Stimulated activated memory B cell treated with anti-CD40 and anti-IgM and Interleukin-4, amounts not matched to agents 10 μg/mL and 1 μg/mL and 100 μg/mL, for 72 hours (primary cell): Measurements from ENCODE around the gene CACNA1C.

Experiments
- ATAC-seq: fragments of 150-1000 bp; cut with Tn5 transposase; 2 replicates; pipeline ENCODE4 v1.10.0; 2021
- H3K27ac Mint-ChIP-seq: one replicate; pipeline ENCODE4 v1.8.0; 2022; ENCODE audit warnings: mild to moderate bottlenecking, mixed read lengths
- H3K27me3 Mint-ChIP-seq: one replicate; pipeline ENCODE4 v1.8.0; 2022; ENCODE audit warnings: mixed read lengths
- H3K36me3 Mint-ChIP-seq: one replicate; pipeline ENCODE4 v1.8.0; 2022; ENCODE audit warnings: mixed read lengths
- H3K4me1 Mint-ChIP-seq: one replicate; pipeline ENCODE4 v1.8.0; 2022; ENCODE audit warnings: mixed read lengths
- H3K4me3 Mint-ChIP-seq: one replicate; pipeline ENCODE4 v1.8.0; 2022; ENCODE audit warnings: mild to moderate bottlenecking, moderate library complexity, mixed read lengths
- H3K9me3 Mint-ChIP-seq: one replicate; pipeline ENCODE4 v1.8.0; 2022; ENCODE audit warnings: mixed read lengths

Gene CACNA1C

DNA sequence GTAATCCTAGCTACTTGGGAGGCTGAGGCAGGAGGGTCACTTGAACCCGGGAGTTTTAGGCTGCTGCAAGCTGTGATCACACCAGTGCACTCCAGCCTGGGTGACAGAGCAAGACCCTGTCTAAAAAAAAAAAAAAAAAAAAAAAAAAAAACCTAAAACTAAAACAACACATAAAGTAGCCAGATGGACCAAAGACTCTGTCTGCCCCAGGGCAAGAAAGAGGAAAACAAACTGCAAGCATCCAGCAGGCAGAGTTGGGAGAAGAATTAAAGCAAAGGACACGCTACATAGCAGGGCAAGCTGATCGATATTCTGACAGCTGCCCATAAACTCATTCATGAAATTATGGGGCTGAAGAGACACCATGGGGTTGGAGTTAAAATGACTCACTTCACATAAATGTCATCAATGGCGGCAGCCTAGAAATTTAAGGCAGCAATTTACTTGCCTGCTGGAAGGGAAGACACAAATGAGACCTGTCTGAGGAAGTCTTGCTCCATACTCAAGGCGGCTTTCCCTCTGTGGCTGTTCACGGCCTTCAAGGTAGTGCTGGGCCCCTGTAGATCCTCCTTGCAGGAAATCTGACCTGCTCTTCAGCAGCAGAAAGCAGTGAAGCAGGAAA is 482.9 kb downstream of the CACNA1C start:
- no peak for ATAC-seq
- H3K36me3 Mint-ChIP-seq, result no peaks in the 10 kb centered on the region
- no peaks in the 10 kb centered on the region for H3K4me1 Mint-ChIP-seq
- no peaks in the 10 kb centered on the region for H3K9me3 Mint-ChIP-seq
- no peak overlapping the region for H3K27ac Mint-ChIP-seq
- peaks cover 8% of the 10 kb centered on the region for H3K27me3 Mint-ChIP-seq
- H3K4me3 Mint-ChIP-seq, result no peak overlapping the region

GRCh38 chr12:2536724-2537123 is 483.9 kb downstream of the CACNA1C start:
- no peak overlapping the region for H3K4me3 Mint-ChIP-seq

DNA sequence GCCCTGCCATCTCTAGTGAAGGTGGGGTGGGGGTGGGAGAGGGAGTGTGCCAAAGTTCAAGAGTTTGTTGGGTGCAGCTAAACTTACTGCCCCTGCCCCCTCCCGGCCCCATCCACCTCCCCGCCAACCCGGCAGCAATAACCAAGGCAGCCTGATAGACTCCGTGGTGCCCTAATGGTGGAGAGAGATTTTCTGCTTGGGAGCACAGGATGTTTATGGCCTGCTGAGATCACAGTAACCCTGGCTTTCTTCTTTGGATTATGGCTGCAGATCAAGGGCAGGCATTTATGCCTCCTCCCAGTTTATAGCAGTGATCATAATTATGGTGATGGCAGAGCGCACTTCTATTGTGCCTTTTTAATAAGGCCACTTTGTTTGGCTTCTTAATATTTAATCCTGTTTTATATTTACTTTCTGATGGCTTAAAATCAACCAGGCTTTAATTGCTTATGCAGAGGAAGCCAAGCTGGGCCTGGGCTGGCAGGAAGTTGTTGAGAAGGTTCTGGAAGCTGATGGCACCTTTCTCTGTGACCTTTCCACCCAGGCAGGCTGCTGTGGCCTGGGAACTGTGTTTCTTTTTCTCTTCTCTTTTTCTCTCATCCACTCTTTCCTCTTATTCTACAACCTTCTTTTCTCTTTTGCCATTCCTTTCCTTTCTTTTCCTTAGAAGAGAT is 485.2 kb downstream of the CACNA1C start:
- Mint-ChIP-seq H3K27ac (no peak overlapping the region), H3K9me3 (no peaks in the 10 kb centered on the region), H3K36me3 (no peaks in the 10 kb centered on the region), H3K4me1 (no peaks in the 10 kb centered on the region), H3K4me3 (no peak overlapping the region), H3K27me3 (peaks cover 13% of the 10 kb centered on the region)
- ATAC-seq, result no peak

More at GRCh38 chr12:2536724-2537123, 483.9 kb downstream of the CACNA1C start:
- peaks cover 10% of the 10 kb centered on the region for H3K27me3 Mint-ChIP-seq
- H3K4me1 Mint-ChIP-seq, result no peaks in the 10 kb centered on the region
- no peaks in the 10 kb centered on the region for H3K36me3 Mint-ChIP-seq
- no peak overlapping the region for H3K27ac Mint-ChIP-seq
- H3K9me3 Mint-ChIP-seq, result no peaks in the 10 kb centered on the region
- ATAC-seq, result no peak

DNA sequence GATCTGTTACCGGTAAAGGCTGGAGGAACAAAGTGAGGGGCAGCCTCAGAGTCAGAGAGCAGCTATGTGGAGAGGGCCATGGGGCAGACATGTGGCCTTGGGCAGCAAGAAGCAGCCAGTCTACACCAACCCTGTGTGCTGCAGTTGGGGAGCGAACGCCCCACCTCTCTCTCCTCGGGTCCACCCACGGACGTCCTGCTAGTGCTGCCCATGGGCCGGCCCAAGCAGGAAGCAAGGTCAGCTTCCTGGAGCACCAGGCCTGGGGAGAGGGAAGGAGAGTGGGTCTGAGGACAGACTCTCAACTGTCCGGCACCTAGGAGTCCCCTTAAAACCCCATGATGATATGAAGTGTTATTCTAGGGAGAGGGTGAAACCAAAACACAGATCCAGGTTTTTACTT is 487.2 kb downstream of the CACNA1C start:
- ATAC-seq, result no peak
- H3K27me3 Mint-ChIP-seq, result peaks cover 13% of the 10 kb centered on the region
- no peak overlapping the region for H3K4me3 Mint-ChIP-seq
- H3K9me3 Mint-ChIP-seq, result no peaks in the 10 kb centered on the region
- no peaks in the 10 kb centered on the region for H3K4me1 Mint-ChIP-seq
- no peak overlapping the region for H3K27ac Mint-ChIP-seq
- H3K36me3 Mint-ChIP-seq, result no peaks in the 10 kb centered on the region

DNA sequence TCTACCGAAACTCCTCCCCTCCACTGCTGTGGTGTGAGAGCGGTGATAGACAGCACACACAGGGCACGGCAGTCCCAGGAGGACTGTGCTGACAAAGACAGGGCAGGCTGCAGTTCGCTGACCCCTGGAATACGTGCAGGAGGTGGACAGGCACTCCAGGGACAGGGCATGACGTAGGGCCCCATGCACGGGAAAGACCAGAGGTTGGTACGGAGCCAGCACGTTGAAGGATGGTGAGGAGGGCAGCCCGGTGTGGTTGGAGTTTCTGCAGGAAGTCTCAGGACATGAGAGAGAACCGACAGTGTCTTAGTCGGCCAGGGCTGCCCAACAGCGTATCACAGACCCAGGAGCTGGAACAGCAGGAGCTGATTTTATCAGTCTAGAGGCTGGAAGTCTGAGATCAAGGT is 487.8 kb downstream of the CACNA1C start:
- no peak for ATAC-seq
- Mint-ChIP-seq H3K4me3 (no peak overlapping the region), H3K27me3 (peaks cover 13% of the 10 kb centered on the region), H3K9me3 (no peaks in the 10 kb centered on the region), H3K4me1 (no peaks in the 10 kb centered on the region), H3K27ac (no peak overlapping the region), H3K36me3 (no peaks in the 10 kb centered on the region)

DNA sequence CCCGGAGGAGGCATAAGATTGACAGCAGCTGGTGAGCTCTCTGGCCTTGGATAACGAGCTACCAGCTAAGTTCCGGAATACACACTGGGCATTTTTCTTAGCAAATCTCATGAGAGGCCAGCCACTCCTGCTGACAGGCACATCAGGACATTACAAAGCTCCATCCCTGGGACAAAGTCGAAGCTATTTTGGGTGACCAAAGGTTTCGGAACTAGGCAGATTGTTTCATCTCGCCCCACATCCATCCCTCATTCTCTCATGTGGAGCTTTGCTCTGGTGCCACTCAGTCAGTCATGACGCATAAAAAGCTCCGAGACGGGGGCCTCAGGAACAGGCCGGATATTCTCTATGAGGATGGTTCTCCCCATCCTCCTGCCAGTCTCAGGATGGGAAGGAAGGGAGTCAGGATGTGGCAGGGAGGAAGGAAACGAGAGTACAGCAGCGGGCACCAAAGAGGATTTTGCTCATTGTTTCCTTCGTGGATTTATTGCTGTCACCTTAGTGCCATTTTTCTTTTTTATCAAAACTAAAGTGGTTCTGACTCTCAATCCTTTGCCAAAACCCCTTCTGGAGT is 488.9 kb downstream of the CACNA1C start:
- Mint-ChIP-seq H3K4me3 (no peak overlapping the region), H3K4me1 (no peaks in the 10 kb centered on the region), H3K36me3 (no peaks in the 10 kb centered on the region)

DNA sequence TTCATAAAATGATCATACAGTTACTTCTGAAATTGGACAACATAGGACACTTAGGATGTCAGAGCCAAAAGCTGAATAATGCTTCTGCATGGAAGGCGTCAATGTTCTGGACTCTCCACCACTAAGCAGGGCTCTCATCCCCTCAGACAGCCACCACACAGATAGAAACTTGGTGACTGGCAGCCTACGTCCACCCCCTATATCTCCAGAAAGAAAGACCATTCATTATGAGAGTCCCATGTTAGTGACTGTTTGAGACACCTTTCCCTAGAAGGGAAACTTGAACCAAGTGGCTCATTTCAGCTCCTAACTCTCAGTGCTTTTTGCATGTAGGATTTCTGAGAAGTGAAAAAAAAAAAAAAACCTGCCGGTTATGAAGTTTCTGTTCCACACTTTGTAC is 491.0 kb downstream of the CACNA1C start:
- H3K36me3 Mint-ChIP-seq, result no peaks in the 10 kb centered on the region
- H3K4me3 Mint-ChIP-seq, result no peak overlapping the region
- no peaks in the 10 kb centered on the region for H3K4me1 Mint-ChIP-seq
- peaks cover 20% of the 10 kb centered on the region for H3K27me3 Mint-ChIP-seq
- no peaks in the 10 kb centered on the region for H3K9me3 Mint-ChIP-seq
- ATAC-seq, result peak; percentile 90
- no peak overlapping the region for H3K27ac Mint-ChIP-seq

More for the DNA sequence above, 488.9 kb downstream of the CACNA1C start:
- Mint-ChIP-seq H3K9me3 (no peaks in the 10 kb centered on the region), H3K27ac (no peak overlapping the region), H3K27me3 (peaks cover 13% of the 10 kb centered on the region)
- ATAC-seq, result no peak

DNA sequence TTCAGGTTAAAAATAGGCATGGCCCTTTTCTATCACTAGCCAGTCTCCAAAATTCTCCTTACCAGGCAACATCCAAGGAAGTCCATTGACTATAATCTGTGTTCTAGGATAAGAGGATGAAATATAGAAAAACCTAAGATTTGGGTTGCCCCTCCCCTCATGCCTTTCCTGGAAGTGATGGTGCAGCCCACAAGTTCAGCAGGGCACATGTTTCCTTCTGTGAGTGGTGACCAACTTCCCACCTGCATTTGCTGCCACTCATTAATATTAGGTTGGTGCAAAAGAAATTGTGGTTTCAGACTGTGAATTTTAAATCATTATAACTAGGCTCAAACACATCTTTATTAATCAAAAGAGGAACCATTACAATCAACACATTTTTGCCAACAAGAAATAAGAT is 491.4 kb downstream of the CACNA1C start:
- peak; percentile 58 for ATAC-seq
- no peak overlapping the region for H3K4me3 Mint-ChIP-seq
- peaks cover 20% of the 10 kb centered on the region for H3K27me3 Mint-ChIP-seq
- no peaks in the 10 kb centered on the region for H3K9me3 Mint-ChIP-seq
- no peaks in the 10 kb centered on the region for H3K4me1 Mint-ChIP-seq
- no peak overlapping the region for H3K27ac Mint-ChIP-seq
- no peaks in the 10 kb centered on the region for H3K36me3 Mint-ChIP-seq

GRCh38 chr12:2547273-2548044 is 494.7 kb downstream of the CACNA1C start:
- Mint-ChIP-seq H3K4me3 (no peak overlapping the region), H3K4me1 (no peaks in the 10 kb centered on the region), H3K36me3 (no peaks in the 10 kb centered on the region), H3K27me3 (peaks cover 9% of the 10 kb centered on the region), H3K27ac (no peak overlapping the region), H3K9me3 (no peaks in the 10 kb centered on the region)
- no peak for ATAC-seq

DNA sequence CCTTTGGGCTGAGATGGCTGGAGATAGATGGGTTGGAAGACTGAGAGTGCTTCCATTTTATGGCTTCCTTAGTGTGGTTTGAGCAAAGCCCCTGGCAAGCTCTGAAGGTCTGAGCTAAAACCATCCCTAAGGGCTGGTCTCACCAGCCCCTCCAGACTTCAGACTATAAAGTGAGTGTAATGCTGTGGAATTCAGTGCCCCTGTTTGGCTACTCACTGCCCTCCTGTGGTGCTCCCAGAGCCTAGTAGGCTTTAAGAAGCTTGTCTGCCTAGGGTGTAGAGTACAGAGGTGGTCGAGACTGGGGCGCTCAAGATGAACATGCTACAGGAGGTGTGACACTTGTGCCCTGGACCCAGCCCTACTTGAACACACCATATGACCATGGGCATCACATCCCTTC is 495.3 kb downstream of the CACNA1C start:
- Mint-ChIP-seq H3K27ac (no peak overlapping the region), H3K36me3 (no peaks in the 10 kb centered on the region), H3K27me3 (peaks cover 7% of the 10 kb centered on the region), H3K9me3 (no peaks in the 10 kb centered on the region), H3K4me1 (no peaks in the 10 kb centered on the region), H3K4me3 (no peak overlapping the region)
- no peak for ATAC-seq

- H3K36me3 Mint-ChIP-seq, result no peaks in the 10 kb centered on the region
- H3K4me3 Mint-ChIP-seq, result no peak overlapping the region
- H3K4me1 Mint-ChIP-seq, result no peaks in the 10 kb centered on the region
- H3K27me3 Mint-ChIP-seq, result peaks cover 10% of the 10 kb centered on the region
- H3K27ac Mint-ChIP-seq, result no peak overlapping the region
- ATAC-seq, result no peak
- no peaks in the 10 kb centered on the region for H3K9me3 Mint-ChIP-seq
Measured at GRCh38 chr12:2550561-2551411, 498.0 kb downstream of the CACNA1C start.

- no peak overlapping the region for H3K27ac Mint-ChIP-seq
- ATAC-seq, result no peak
- peaks cover 17% of the 10 kb centered on the region for H3K27me3 Mint-ChIP-seq
- H3K36me3 Mint-ChIP-seq, result no peaks in the 10 kb centered on the region
- no peaks in the 10 kb centered on the region for H3K9me3 Mint-ChIP-seq
- H3K4me1 Mint-ChIP-seq, result no peaks in the 10 kb centered on the region
- no peak overlapping the region for H3K4me3 Mint-ChIP-seq
Measured at GRCh38 chr12:2551412-2551900, 498.7 kb downstream of the CACNA1C start.

GRCh38 chr12:2552000-2552756 is 499.4 kb downstream of the CACNA1C start:
- Mint-ChIP-seq H3K36me3 (no peaks in the 10 kb centered on the region), H3K4me3 (no peak overlapping the region), H3K27me3 (peaks cover 21% of the 10 kb centered on the region), H3K9me3 (no peaks in the 10 kb centered on the region), H3K4me1 (no peaks in the 10 kb centered on the region), H3K27ac (no peak overlapping the region)
- no peak for ATAC-seq
